ENCODE measurements around the gene LRRC7. TPM values are rescaled to one million over a fixed set of nuclear protein-coding genes. Genes with fewer than 3 reads are reported as not detected.

Gene LRRC7
- total RNA-seq, 4 donors from 2014 or later = 0.07 to 1.9 (median 0.62) TPM

DNA sequence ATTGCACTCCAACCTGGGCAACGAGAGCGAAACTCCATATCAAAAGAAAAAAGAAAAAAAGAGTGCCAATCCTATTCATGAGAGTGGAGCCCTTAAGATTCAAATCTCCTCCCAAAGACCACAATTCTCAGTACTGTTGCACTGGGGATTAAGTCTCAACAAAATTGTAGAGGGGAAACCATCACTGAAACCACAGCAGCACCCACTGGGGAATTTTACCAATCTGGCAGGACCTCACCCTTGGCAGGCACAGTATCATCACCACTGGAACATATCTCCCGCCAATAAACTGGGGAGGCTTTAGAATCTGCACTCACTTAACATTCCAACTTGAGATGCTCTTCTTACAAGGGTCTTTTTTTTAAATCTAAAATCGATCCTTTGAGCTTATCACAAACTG is 596.6 kb downstream of the LRRC7 start:
- Histone ChIP-seq H3K4me3 (no peak overlapping the region), H3K9me3 (no peaks in the 10 kb centered on the region), H3K36me3 (peaks cover 0 to 69% of the 10 kb centered on the region in 2 donors), H3K27me3 (no peaks in the 10 kb centered on the region), H3K27ac (no peak overlapping the region), H3K4me1 (no peaks in the 10 kb centered on the region)
- WGBS, 2 donors (ENCODE audit: low coverage in 1 of 2) = 87 to 93% methylated on average over 3 to 4 of the region's 4 CpGs
- TF ChIP-seq POLR2AphosphoS5 (IDR thresholded peaks at IDR 0.05) (no peak), POLR2A (IDR thresholded peaks at IDR 0.05) (no peak), EP300 (IDR thresholded peaks at IDR 0.05) (no peak)
- TF ChIP-seq, protein P1, sequence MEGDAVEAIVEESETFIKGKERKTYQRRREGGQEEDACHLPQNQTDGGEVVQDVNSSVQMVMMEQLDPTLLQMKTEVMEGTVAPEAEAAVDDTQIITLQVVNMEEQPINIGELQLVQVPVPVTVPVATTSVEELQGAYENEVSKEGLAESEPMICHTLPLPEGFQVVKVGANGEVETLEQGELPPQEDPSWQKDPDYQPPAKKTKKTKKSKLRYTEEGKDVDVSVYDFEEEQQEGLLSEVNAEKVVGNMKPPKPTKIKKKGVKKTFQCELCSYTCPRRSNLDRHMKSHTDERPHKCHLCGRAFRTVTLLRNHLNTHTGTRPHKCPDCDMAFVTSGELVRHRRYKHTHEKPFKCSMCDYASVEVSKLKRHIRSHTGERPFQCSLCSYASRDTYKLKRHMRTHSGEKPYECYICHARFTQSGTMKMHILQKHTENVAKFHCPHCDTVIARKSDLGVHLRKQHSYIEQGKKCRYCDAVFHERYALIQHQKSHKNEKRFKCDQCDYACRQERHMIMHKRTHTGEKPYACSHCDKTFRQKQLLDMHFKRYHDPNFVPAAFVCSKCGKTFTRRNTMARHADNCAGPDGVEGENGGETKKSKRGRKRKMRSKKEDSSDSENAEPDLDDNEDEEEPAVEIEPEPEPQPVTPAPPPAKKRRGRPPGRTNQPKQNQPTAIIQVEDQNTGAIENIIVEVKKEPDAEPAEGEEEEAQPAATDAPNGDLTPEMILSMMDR (IDR thresholded peaks at IDR 0.05) = no peak
- no peak for ATAC-seq

GRCh38 chr1:70168283-70168682 is 600.6 kb downstream of the LRRC7 start:
- Histone ChIP-seq H3K4me3 (no peak overlapping the region), H3K4me1 (no peaks in the 10 kb centered on the region), H3K36me3 (peaks cover 0 to 65% of the 10 kb centered on the region in 2 donors), H3K27me3 (no peaks in the 10 kb centered on the region), H3K9me3 (no peaks in the 10 kb centered on the region), H3K27ac (no peak overlapping the region)
- no peak for TF ChIP-seq POLR2A (IDR thresholded peaks at IDR 0.05)
- TF ChIP-seq EP300 (IDR thresholded peaks at IDR 0.05) = no peak
- TF ChIP-seq, protein P1 (IDR thresholded peaks at IDR 0.05) = no peak
- no peak for TF ChIP-seq POLR2AphosphoS5 (IDR thresholded peaks at IDR 0.05)
- no peak for ATAC-seq

- Histone ChIP-seq H3K27ac (no peak overlapping the region), H3K4me1 (no peaks in the 10 kb centered on the region), H3K27me3 (no peaks in the 10 kb centered on the region), H3K36me3 (peaks cover 0 to 64% of the 10 kb centered on the region in 2 donors), H3K9me3 (no peaks in the 10 kb centered on the region), H3K4me3 (no peak overlapping the region)
- no peak for ATAC-seq
- 88 to 93% methylated on average over 4 of the region's 5 CpGs for WGBS, 2 donors (ENCODE audit: low coverage in 1 of 2)
- no peak for TF ChIP-seq POLR2AphosphoS5 (IDR thresholded peaks at IDR 0.05)
- TF ChIP-seq EP300 (IDR thresholded peaks at IDR 0.05) = no peak
- TF ChIP-seq, protein P1 (IDR thresholded peaks at IDR 0.05) = no peak
- no peak for TF ChIP-seq POLR2A (IDR thresholded peaks at IDR 0.05)
Measured at GRCh38 chr1:70169018-70169839, 601.5 kb downstream of the LRRC7 start.

- Histone ChIP-seq H3K9me3 (no peaks in the 10 kb centered on the region), H3K27me3 (no peaks in the 10 kb centered on the region), H3K4me3 (no peak overlapping the region), H3K36me3 (peaks cover 0 to 64% of the 10 kb centered on the region in 2 donors), H3K4me1 (no peaks in the 10 kb centered on the region), H3K27ac (no peak overlapping the region)
- TF ChIP-seq POLR2A (IDR thresholded peaks at IDR 0.05) (no peak), EP300 (IDR thresholded peaks at IDR 0.05) (no peak), POLR2AphosphoS5 (IDR thresholded peaks at IDR 0.05) (no peak)
- TF ChIP-seq, protein P1 (IDR thresholded peaks at IDR 0.05) = no peak
- WGBS, 2 donors (ENCODE audit: low coverage in 1 of 2) = 87 to 100% methylated on average over 1 of the region's 1 CpG
- no peak for ATAC-seq
Measured at GRCh38 chr1:70171512-70171911, 603.8 kb downstream of the LRRC7 start.

Data from gastroesophageal sphincter (tissue), 4 donors.